OCI-LY7 (cell line): ENCODE results near the gene EVA1C. TPM values are rescaled to one million over a fixed set of nuclear protein-coding genes. Genes with fewer than 3 reads are reported as not detected.
"Not testable (repeated sequence)": the region's sequence is repeated elsewhere in the genome, so short reads cannot be mapped to it uniquely, and the experiment has no call there.

Source experiments
- BruUV-seq: library from RNA; stranded (reverse); fragments of 400-500 nt; replicated peaks from 2 replicates; lab custom pipeline; 2021; lab: Mats Ljungman, UMichigan
- CTCF ChIA-PET: fragments of 300-600 bp; sonication (Branson Sonifier 250); formaldehyde crosslinking; loops from one replicate; lab custom pipeline; 2022; ENCODE audit warnings: antibody characterized with exemption; ENCODE audit not compliant: unreplicated experiment; lab: Charles Lee
- POLR2A ChIA-PET: fragments of 300-600 bp; sonication (Branson Sonifier 250); formaldehyde crosslinking; loops from one replicate; lab custom pipeline; 2022; ENCODE audit warnings: antibody characterized with exemption; lab: Charles Lee
- DNase-seq: peaks from one replicate; pipeline ENCODE4 v3.0.0-alpha.2; 2015; ENCODE audit warnings: low spot score
- H2AFZ ChIP-seq: fragments of 200-600 bp; sonication (generic), shearing (Covaris generic); 2 replicates; pipeline ENCODE4 v1.6.1; 2014; ENCODE audit warnings: mild to moderate bottlenecking, antibody characterized with exemption, low read length, moderate library complexity
- H3K27ac ChIP-seq: fragments of 200-600 bp; sonication (generic); 2 replicates; pipeline ENCODE4 v1.5.1; 2014; ENCODE audit warnings: mixed run types, low read depth, mild to moderate bottlenecking, moderate library complexity, low read length, inconsistent platforms; ENCODE audit not compliant: poor library complexity, severe bottlenecking
- H3K36me3 ChIP-seq: fragments of 200-600 bp; sonication (generic); 2 replicates; pipeline ENCODE4 v1.6.1; 2014; ENCODE audit warnings: mild to moderate bottlenecking, antibody characterized with exemption, low read length, moderate library complexity, mixed read lengths; ENCODE audit not compliant: insufficient read depth
- H3K4me1 ChIP-seq: fragments of 200-600 bp; sonication (generic); 2 replicates; pipeline ENCODE4 v1.5.1; 2014; ENCODE audit warnings: mild to moderate bottlenecking, low read length; ENCODE audit not compliant: insufficient read depth, poor library complexity, severe bottlenecking
- H3K4me2 ChIP-seq: fragments of 200-600 bp; sonication (generic); 2 replicates; pipeline ENCODE4 v1.6.1; 2014; ENCODE audit warnings: mild to moderate bottlenecking, low read length
- H3K4me3 ChIP-seq: fragments of 200-600 bp; sonication (generic); 2 replicates; pipeline ENCODE4 v1.5.1; 2014; ENCODE audit warnings: mild to moderate bottlenecking, low read depth, low read length; ENCODE audit not compliant: poor library complexity, severe bottlenecking
- H3K79me2 ChIP-seq: fragments of 200-600 bp; sonication (generic); 2 replicates; pipeline ENCODE4 v1.6.1; 2016; ENCODE audit warnings: low read depth, mild to moderate bottlenecking, low read length, moderate library complexity, mixed read lengths; ENCODE audit not compliant: insufficient read depth
- H3K9me2 ChIP-seq: fragments of 200-600 bp; sonication (generic); 2 replicates; pipeline ENCODE4 v1.6.1; 2016; ENCODE audit warnings: mild to moderate bottlenecking, low read length, mixed read lengths; ENCODE audit not compliant: insufficient read depth
- H3K9me3 ChIP-seq: fragments of 200-600 bp; sonication (generic); 2 replicates; pipeline ENCODE4 v1.6.1; 2014; ENCODE audit warnings: mild to moderate bottlenecking, mixed run types, low read length, mixed read lengths
- H4K20me1 ChIP-seq: fragments of 200-600 bp; sonication (generic); 2 replicates; pipeline ENCODE4 v1.6.1; 2014; ENCODE audit warnings: mild to moderate bottlenecking, antibody characterized with exemption, low read length, moderate library complexity, mixed read lengths; ENCODE audit not compliant: insufficient read depth
- CTCF ChIP-seq: fragments of 200-600 bp; sonication (generic); conservative IDR thresholded peaks from 2 replicates; pipeline ENCODE4 v1.5.1; 2014; ENCODE audit warnings: mild to moderate bottlenecking, antibody characterized with exemption, low read length, moderate library complexity, mixed read lengths
- EZH2phosphoT487 ChIP-seq: fragments of 200-600 bp; sonication (generic); IDR thresholded peaks from 2 replicates; pipeline ENCODE4 v1.6.1; 2018; ENCODE audit warnings: low read depth, borderline replicate concordance, mild to moderate bottlenecking, mixed run types, antibody characterized with exemption, low read length, moderate library complexity, mixed read lengths
- intact Hi-C: fragments of 100-400 bp; cut with micrococcal nuclease; formaldehyde crosslinking; loops from one replicate; pipeline ENCODE4 v1.10.0; 2022; ENCODE audit not compliant: unreplicated experiment
- total RNA-seq, 2 experiments: library from RNA; depleted of rRNA in 1 of 2; stranded (reverse); fragments of >200 nt in 1 of 2; shearing (Covaris generic) in 1 of 2; gene quantifications; 2 replicates each; pipeline ENCODE4 v1.2.3, GENCODE V29; 2014 to 2022

EVA1C gene
- total RNA-seq, 2 experiments from 2014 or later, result not detected

GRCh38 chr21:32499249-32500055, 86.9 kb downstream of the EVA1C start:
- no peaks in the 10 kb centered on the region for H3K4me1 ChIP-seq
- H3K27ac ChIP-seq, result no peak overlapping the region
- DNase-seq, result no peak
- TF ChIP-seq CTCF, result no peak
- TF ChIP-seq EZH2phosphoT487, result no peak
- no peaks in the 10 kb centered on the region for H3K79me2 ChIP-seq
- H3K4me3 ChIP-seq, result no peak overlapping the region
- no peaks in the 10 kb centered on the region for H3K36me3 ChIP-seq
- no peak overlapping the region for H2AFZ ChIP-seq
- H4K20me1 ChIP-seq, result no peaks in the 10 kb centered on the region
- no peaks in the 10 kb centered on the region for H3K9me3 ChIP-seq
- no peaks in the 10 kb centered on the region for H3K9me2 ChIP-seq
- no peak overlapping the region for H3K4me2 ChIP-seq
- intact Hi-C loops, result no loop called here
- BruUV-seq, result no TSS peak
- ChIA-PET CTCF (no interaction called here), POLR2A (interaction anchor here (0.6 kb wide), 2 partner anchors 338 to 401 kb away, joined by 3 read pairs; no protein-coding TSS in a partner anchor)

- H4K20me1 ChIP-seq, H3K4me1 ChIP-seq, POLR2A ChIA-PET, CTCF ChIA-PET, DNase-seq, H3K4me3 ChIP-seq, BruUV-seq, intact Hi-C loops, H3K4me2 ChIP-seq, H3K9me3 ChIP-seq, H3K9me2 ChIP-seq, H3K36me3 ChIP-seq, H3K79me2 ChIP-seq, H3K27ac ChIP-seq, H2AFZ ChIP-seq: not testable (repeated sequence)
These were observed 91.1 kb downstream of the EVA1C start for GRCh38 chr21:32503641-32504040.

- CTCF ChIA-PET, H3K9me2 ChIP-seq, H3K4me1 ChIP-seq, H3K79me2 ChIP-seq, H3K27ac ChIP-seq, H3K9me3 ChIP-seq, DNase-seq, H3K4me3 ChIP-seq, H2AFZ ChIP-seq, H4K20me1 ChIP-seq, BruUV-seq, intact Hi-C loops, H3K4me2 ChIP-seq, H3K36me3 ChIP-seq: not testable (repeated sequence)
- POLR2A ChIA-PET, result interaction anchor here (0.6 kb wide), 1 partner anchor 102 kb away, joined by 4 read pairs; no protein-coding TSS in a partner anchor
These were observed 93.3 kb downstream of the EVA1C start for GRCh38 chr21:32505767-32506166.

GRCh38 chr21:32506411-32506965, 94.0 kb downstream of the EVA1C start:
- H3K79me2 ChIP-seq, H2AFZ ChIP-seq, H4K20me1 ChIP-seq, H3K9me2 ChIP-seq, H3K4me3 ChIP-seq, H3K9me3 ChIP-seq, intact Hi-C loops, DNase-seq, CTCF ChIA-PET, H3K27ac ChIP-seq, H3K4me1 ChIP-seq, BruUV-seq, H3K4me2 ChIP-seq, H3K36me3 ChIP-seq: not testable (repeated sequence)
- POLR2A ChIA-PET, result interaction anchor here (0.6 kb wide), 1 partner anchor 103 kb away, joined by 4 read pairs; no protein-coding TSS in a partner anchor
